Renal pelvis (tissue), 4 donors: ENCODE results near the gene FZR1. TPM values are rescaled to one million over a fixed set of nuclear protein-coding genes. Genes with fewer than 3 reads are reported as not detected.
"Not testable (repeated sequence)": the region's sequence is repeated elsewhere in the genome, so short reads cannot be mapped to it uniquely, and the experiment has no call there.

Experiments used
- DNase-seq: peaks from one replicate; pipeline ENCODE4 v3.0.0-alpha.2; 2013
- polyA plus RNA-seq, 3 donors: library from polyadenylated mRNA; unstranded; fragments of 120-200 nt; gene quantifications; one replicate each; pipeline ENCODE4 v1.2.1, GENCODE V29; 2013; ENCODE audit not compliant: insufficient read length in 3 of 3

The FZR1 gene
- polyA plus RNA-seq, 3 donors: 47.3 to 67.5 (median 56.9) TPM

GRCh38 chr19:3572132-3572854, 66.2 kb downstream of the FZR1 start:
- DNase-seq: peak; percentile 100

- DNase-seq: no peak
Observed at GRCh38 chr19:3572855-3573161, 66.7 kb downstream of the FZR1 start, which contains the start of gene HMG20B. Gene HMG20B, plus strand, starts transcription at chr19:3572944. Its CDS starts 366 bp downstream, at chr19:3573310.

GRCh38 chr19:3573162-3573857, 67.2 kb downstream of the FZR1 start:
- no peak for DNase-seq

- DNase-seq: peak; percentile 74
Observed at GRCh38 chr19:3573858-3574637, 67.9 kb downstream of the FZR1 start.

- no peak for DNase-seq
Observed at GRCh38 chr19:3575260-3575741, 69.2 kb downstream of the FZR1 start.

GRCh38 chr19:3575949-3576673, 70.0 kb downstream of the FZR1 start:
- no peak for DNase-seq

GRCh38 chr19:3576696-3577443, 70.8 kb downstream of the FZR1 start:
- no peak for DNase-seq

GRCh38 chr19:3577723-3578344, 71.7 kb downstream of the FZR1 start:
- no peak for DNase-seq

GRCh38 chr19:3578390-3578789, 72.3 kb downstream of the FZR1 start:
- DNase-seq: no peak

GRCh38 chr19:3580156-3580934, 74.2 kb downstream of the FZR1 start:
- no peak for DNase-seq

GRCh38 chr19:3581792-3582191, 75.7 kb downstream of the FZR1 start:
- not testable (repeated sequence) for DNase-seq

- DNase-seq: not testable (repeated sequence)
Observed at GRCh38 chr19:3584036-3584802, 78.1 kb downstream of the FZR1 start.

GRCh38 chr19:3585301-3586126, 79.4 kb downstream of the FZR1 start, which contains the start of gene GIPC3:
Gene GIPC3, plus strand, starts transcription at chr19:3585478. Its CDS starts 120 bp downstream, at chr19:3585598.
- DNase-seq: no peak

- DNase-seq: no peak
Observed at GRCh38 chr19:3586127-3586626, 80.1 kb downstream of the FZR1 start.

- DNase-seq: no peak
Observed at GRCh38 chr19:3586707-3587346, 80.7 kb downstream of the FZR1 start.
